Measurements from ENCODE around the gene TPRG1L. TPM values are rescaled to one million over a fixed set of nuclear protein-coding genes. Genes with fewer than 3 reads are reported as not detected.
A peak's percentile ranks its signal among the peaks of the same experiment; 100 is the strongest.

TPRG1L gene
- total RNA-seq, 3 donors from 2014 or later = 70.4 to 96.0 (median 76.1) TPM

DNA sequence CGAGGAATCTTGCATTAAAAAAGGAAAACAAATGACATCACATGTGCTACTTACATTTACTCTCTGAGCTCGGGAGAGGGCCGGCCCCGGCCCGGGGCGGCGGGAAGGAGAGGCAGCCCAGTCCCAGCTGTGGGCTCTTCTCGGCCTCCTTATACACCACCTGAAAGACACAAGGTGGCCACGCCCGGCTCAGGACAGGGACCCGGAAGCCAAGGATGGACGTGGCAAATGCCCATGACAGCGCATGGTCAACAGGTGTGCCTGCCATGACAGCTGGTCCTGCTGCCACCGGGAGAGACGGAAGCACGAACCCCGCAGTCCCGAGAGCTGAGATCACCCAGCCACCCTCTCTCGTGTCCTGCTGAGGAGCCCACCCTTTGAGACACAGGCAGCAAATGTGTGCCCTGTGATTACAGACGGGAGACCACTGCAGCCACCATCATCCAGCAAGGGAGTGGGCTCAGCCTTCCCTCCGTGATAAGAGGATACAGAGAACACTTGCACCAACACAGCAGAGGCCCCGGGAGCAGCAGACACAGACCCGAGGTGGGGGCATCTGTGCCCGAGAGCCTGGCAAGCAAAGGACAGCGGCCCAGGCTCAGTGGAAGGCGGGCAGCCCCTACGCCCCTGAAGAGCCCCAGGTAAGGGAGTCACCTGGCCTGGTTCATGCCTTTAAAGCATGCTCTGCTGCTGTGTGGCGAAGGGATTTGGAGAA is 8.7 kb downstream of the TPRG1L start:
- Histone ChIP-seq H3K36me3 (ENCODE audit: low read depth) (peaks cover 14% of the 10 kb centered on the region), H3K4me3 (no peak overlapping the region), H3K4me1 (ENCODE audit: low read depth) (no peaks in the 10 kb centered on the region), H3K9me3 (no peaks in the 10 kb centered on the region)
- intact Hi-C loops (cut with DNase I, micrococcal nuclease) = no loop called here
- peak in 1 of 3 donors; percentile 41 for DNase-seq
- TF ChIP-seq, protein P1, sequence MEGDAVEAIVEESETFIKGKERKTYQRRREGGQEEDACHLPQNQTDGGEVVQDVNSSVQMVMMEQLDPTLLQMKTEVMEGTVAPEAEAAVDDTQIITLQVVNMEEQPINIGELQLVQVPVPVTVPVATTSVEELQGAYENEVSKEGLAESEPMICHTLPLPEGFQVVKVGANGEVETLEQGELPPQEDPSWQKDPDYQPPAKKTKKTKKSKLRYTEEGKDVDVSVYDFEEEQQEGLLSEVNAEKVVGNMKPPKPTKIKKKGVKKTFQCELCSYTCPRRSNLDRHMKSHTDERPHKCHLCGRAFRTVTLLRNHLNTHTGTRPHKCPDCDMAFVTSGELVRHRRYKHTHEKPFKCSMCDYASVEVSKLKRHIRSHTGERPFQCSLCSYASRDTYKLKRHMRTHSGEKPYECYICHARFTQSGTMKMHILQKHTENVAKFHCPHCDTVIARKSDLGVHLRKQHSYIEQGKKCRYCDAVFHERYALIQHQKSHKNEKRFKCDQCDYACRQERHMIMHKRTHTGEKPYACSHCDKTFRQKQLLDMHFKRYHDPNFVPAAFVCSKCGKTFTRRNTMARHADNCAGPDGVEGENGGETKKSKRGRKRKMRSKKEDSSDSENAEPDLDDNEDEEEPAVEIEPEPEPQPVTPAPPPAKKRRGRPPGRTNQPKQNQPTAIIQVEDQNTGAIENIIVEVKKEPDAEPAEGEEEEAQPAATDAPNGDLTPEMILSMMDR (IDR thresholded peaks at IDR 0.05) = no peak
- ATAC-seq = no peak

DNA sequence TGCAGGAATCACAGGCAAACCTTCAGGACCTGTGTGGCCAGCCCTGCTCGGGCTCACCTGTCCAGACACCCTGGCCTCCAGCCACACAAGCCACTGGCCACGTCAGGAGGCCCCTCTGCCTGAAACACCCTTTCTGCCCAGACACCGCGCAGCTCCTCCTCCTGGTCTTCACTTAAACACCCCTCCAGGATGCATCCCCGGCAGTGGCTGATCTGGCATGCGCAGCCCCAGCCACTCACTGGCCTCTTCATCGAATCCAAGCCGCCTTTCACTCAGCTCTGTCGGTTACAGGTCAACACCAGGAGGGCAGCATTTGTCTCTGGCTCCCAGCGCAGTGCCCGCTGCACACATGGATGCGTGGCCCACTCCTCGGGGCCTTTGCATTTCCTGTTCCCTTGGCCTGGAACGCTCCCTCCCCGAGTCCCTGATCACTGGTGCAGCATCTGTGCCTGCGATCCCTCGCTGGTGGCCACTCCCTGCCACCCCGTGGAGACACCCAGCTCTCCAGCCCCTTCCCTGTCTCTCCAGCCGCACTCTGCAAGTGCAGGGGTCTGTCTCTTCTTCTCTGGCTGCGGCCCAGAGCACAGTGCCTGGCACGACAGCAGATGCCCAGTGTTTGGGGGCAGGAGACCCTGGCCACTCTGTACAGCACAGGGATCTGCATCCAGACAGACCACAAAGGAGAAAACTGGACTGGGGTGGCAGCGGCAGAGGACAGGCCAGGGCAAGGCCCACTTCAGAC is 9.4 kb downstream of the TPRG1L start:
- intact Hi-C loops (cut with DNase I, micrococcal nuclease) = no loop called here
- H3K4me1 ChIP-seq (ENCODE audit: low read depth) = no peaks in the 10 kb centered on the region
- no peak overlapping the region for H3K4me3 ChIP-seq
- no peaks in the 10 kb centered on the region for H3K9me3 ChIP-seq
- TF ChIP-seq, protein P1 (IDR thresholded peaks at IDR 0.05) = no peak
- DNase-seq (peak in 1 of 3 donors; percentile 37), ATAC-seq (no peak)
- H3K36me3 ChIP-seq (ENCODE audit: low read depth) = peaks cover 11% of the 10 kb centered on the region

DNA sequence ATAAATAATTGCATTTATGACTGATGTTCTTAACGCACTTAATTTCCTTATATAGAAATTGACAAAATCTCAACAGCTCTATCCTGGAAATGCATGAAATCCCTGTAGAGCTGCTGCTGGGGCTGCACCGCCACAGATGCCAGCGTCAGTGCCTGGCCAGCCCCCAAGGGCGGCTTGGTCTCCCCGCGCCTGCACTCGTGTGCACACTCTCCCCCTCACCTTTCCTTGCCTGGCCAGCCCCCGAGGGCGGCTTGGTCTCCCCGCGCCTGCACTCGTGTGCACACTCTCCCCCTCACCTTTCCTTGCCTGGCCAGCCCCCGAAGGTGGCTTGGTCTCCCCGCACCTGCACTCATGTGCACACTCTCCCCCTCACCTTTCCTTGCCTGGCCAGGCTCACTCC is 11.3 kb downstream of the TPRG1L start:
- intact Hi-C loops (cut with DNase I, micrococcal nuclease) = no loop called here
- TF ChIP-seq, protein P1 (IDR thresholded peaks at IDR 0.05) = no peak
- Histone ChIP-seq H3K9me3 (no peaks in the 10 kb centered on the region), H3K4me1 (ENCODE audit: low read depth) (no peaks in the 10 kb centered on the region), H3K36me3 (ENCODE audit: low read depth) (peaks cover 5% of the 10 kb centered on the region), H3K4me3 (no peak overlapping the region)
- ATAC-seq (no peak), DNase-seq (peak in 2 of 3 donors; percentile 2 to 14)

DNA sequence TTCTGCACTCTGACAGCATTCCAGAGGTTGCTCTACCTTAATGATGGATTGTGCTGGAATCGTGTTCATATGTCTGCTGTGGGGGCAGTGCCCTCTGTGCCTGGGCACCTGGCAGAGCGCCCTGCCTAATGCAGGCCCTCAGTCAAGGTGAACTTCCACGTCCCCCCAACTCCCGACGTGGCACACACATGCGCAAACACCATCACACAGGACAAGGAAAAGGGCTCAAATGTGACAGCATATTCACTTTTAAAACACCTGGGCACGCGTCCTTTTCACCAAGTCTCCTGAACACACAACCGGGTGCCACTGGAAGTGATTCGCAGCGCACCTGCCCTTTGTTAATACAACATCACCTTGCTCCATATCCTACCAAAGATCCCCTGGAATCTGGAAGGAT is 11.7 kb downstream of the TPRG1L start:
- H3K36me3 ChIP-seq (ENCODE audit: low read depth) = peaks cover 5% of the 10 kb centered on the region
- peak in 1 of 3 donors; percentile 11 for DNase-seq
- intact Hi-C loops (cut with DNase I, micrococcal nuclease) = no loop called here
- H3K4me3 ChIP-seq = no peak overlapping the region
- no peaks in the 10 kb centered on the region for H3K9me3 ChIP-seq
- ATAC-seq = no peak
- TF ChIP-seq, protein P1 (IDR thresholded peaks at IDR 0.05) = no peak
- H3K4me1 ChIP-seq (ENCODE audit: low read depth) = no peaks in the 10 kb centered on the region

DNA sequence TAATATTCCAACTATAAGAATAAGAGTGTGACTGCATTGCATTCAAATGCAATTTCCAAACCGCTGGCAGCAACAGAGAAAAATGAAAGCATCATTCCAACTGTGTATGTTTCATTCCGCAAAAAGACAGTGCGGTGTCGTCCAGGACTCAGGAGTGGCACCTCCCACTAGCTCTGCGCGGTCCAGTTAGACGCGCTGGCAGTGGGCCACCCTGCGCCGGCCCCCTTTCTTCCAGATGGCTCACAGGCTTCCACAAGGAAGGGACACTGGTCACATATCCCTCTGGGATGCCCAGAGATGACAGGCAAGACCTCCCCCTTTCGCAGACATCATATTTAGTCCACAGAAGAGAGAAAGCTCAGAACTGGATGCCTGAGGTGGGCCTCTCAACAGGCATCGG is 13.2 kb downstream of the TPRG1L start:
- Histone ChIP-seq H3K36me3 (ENCODE audit: low read depth) (peaks cover 5% of the 10 kb centered on the region), H3K4me3 (no peak overlapping the region), H3K9me3 (no peaks in the 10 kb centered on the region), H3K4me1 (ENCODE audit: low read depth) (no peaks in the 10 kb centered on the region)
- TF ChIP-seq, protein P1 (IDR thresholded peaks at IDR 0.05) = no peak
- intact Hi-C loops (cut with DNase I, micrococcal nuclease) = no loop called here
- DNase-seq (peak in 2 of 3 donors; percentile 7 to 22), ATAC-seq (no peak)
